GM18951 (cell line): ENCODE results near the gene MAD2L1.
"Not testable (repeated sequence)": the region's sequence is repeated elsewhere in the genome, so short reads cannot be mapped to it uniquely, and the experiment has no call there.

Experiments used
- POLR2A ChIP-seq: IDR thresholded peaks from 4 replicates; pipeline ENCODE4 v1.6.1; 2011; ENCODE audit warnings: mild to moderate bottlenecking; ENCODE audit not compliant: insufficient read length, insufficient read depth; ENCODE audit errors: extremely low read depth
- in situ Hi-C: fragments of 300-500 bp; cut with MboI; formaldehyde crosslinking; loops from one replicate; pipeline ENCODE4 v1.12.0; 2022; ENCODE audit warnings: low sequenced_read_pairs, mixed read lengths, inconsistent platforms; ENCODE audit not compliant: unreplicated experiment

MAD2L1 gene

DNA sequence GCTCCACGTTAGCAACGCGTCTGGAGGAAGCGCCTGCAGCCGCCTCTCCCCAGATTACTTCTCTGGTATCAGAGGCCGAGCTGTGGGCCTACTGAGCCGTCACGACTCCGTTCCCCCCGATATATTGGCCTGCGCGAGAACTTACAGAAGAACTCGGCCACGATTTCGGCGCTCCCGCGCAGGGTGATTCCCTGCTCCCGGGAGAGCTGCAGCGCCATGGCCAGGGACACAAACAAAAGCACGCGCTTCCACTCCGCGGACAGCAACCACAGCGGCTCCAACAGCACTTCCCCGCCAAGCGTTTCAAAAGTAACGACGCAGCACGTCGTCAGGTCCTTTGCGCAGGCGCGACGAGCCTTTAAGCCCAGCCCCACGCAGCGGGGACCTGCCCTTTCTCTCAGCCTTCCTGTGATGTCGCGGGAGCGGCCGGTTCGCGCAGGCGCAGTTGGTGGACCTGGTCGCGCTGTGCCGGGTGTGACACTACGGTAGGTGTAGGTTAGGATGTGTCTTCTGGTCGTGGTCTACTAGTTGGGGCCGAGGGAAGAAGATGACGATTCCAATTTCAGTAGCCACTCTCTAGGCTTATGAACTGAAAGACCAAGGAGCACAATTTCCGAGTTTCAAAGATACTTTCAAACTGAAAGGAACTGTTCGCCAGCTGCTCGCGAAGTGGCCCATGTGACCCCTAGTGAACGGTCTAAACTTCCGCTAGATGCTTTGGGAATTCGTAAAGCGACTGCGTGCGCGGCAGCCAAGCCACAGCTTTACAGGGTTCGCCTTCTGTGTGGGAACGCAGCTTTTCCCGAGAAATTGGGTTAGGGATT, at the start of gene MAD2L1:
MAD2L1 (minus strand) TSS at position 332 of the 824 bp plus-strand sequence; CDS start at position 218, 114 bp downstream.
- in situ Hi-C loops, result no loop called here
- TF ChIP-seq POLR2A, result peak; percentile 91

DNA sequence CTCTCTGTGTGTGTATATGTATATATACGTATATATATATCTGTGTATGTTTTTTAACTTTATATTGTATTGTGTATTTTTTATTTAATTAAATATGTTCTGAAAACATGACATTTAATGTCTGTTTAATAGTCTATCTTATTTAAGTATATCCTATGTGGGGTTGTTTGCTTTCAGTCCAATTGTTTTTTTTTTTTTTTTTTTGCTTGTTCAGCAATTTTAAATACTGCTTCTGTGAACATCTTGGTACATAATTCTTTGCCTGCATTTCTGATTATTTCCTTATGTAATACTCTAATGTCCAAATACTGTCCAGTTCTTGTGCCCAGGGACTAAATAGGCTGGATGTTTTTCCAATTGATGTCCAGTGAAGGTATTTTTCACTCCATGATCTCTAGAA, 45.1 kb upstream of the MAD2L1 start:
- TF ChIP-seq POLR2A, result no peak
- in situ Hi-C loops, result no loop called here

DNA sequence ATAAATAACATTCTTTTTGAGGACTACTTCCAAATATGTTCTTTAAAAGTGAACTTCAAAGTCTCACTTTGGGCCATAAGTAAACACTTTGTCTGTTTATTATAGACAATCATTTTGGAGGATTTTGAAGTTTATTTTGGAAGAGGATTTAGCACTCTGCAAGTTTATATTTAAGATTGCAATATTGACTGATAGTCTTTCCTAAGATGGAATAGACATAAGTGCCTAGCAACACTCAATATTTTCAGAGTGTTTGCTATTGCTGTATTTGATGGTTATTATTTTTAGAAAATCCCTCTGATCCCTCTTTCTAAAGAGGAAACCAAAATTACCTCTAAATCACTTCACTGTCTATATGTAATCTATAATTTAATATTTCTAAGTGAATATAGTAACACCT, 42.8 kb upstream of the MAD2L1 start:
- TF ChIP-seq POLR2A, result no peak
- in situ Hi-C loops, result no loop called here

DNA sequence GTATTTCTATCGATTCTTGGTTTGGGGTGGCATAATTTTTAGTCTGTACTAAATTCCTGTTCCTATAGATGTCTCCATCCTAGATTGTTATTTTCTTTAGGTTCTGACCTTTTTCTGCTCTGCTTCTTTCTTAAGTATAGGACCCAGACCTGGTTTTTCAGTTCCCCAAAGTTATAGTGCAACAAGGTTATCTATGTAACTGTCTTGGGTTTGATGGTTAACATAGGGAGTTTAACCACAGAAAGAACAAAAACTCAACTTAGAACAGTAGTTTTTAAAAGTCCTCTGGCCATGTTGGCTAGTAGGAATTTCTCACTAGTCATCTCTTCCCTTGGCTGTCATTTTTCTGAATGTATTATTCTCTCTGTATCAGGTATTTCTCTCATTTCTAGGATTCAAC, 38.8 kb upstream of the MAD2L1 start:
- no peak for TF ChIP-seq POLR2A
- in situ Hi-C loops, result no loop called here

DNA sequence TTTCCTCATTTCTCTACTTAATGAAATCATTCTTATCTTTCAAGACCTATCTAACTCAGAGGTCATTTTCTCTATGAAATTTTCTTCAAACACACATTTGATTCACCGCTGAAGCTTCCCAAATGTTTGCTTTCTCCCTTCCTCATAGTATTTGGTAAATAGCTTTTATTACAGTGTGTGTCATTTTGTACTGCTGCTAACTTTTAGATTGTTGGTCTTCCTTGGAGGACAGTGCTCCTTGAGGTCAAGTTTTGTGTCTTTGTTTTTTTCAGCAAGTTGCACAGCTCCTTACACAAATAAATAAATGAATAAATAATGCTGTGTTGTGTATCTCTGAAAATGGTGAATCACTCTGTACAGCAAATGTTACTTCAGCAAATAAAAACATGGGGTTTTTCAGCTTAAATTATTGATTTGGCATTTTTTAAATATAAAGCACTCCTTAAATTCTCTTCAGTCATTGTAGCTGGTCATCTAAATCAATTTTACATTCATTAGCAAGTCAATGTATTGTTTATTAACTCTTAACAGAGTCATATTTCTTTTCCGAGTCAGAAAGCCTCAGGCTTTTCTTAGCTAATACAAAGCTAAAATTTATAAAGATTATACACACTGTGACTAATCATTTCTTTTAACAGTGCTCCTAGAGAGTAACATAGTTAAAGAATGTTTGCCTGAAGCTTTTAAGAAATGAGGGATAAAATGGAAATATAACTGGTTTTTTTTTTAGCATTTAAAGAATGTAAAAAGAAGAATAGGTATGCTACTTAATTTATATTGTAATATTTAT, 30.1 kb upstream of the MAD2L1 start:
- in situ Hi-C loops, result no loop called here
- no peak for TF ChIP-seq POLR2A

DNA sequence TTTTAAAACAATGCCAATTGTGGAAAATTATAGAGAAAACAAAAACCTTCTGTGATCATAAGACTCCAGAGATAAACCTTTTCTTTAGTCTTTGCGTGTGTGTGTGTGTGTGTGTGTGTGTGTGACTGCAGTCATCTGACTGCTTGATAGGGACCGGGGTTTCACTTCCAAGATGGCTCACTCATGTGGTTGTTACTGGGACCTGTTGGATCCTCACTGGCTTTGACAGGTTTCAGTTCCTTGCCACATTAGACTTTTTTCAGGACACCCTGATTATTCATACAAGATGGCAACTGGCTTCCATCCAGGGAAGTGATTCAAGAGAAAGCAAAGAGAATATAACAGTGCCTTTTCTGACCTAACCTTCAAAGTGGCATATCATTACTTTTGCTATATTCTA, 21.9 kb upstream of the MAD2L1 start:
- in situ Hi-C loops, result no loop called here

DNA sequence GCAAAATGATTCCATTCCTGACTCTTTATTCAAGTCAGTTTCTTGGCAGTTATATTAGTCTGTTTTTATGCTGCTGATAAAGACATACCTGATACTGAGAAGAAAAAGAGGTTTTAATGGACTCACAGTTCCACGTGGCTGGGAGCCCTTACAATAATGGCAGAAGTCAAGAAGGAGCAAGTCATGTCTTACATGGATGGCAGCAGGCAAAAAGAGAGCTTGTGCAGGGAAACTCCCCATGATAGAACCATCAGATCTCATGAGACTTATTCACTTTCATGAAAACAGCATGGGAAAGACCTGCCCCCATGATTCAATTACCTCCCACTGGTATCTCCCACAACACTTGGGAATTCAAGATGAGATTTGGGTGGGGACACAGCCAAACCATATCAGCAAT, 21.4 kb upstream of the MAD2L1 start:
- in situ Hi-C loops, result not testable (repeated sequence)

More for the DNA sequence above, 21.9 kb upstream of the MAD2L1 start:
- TF ChIP-seq POLR2A, result no peak

DNA sequence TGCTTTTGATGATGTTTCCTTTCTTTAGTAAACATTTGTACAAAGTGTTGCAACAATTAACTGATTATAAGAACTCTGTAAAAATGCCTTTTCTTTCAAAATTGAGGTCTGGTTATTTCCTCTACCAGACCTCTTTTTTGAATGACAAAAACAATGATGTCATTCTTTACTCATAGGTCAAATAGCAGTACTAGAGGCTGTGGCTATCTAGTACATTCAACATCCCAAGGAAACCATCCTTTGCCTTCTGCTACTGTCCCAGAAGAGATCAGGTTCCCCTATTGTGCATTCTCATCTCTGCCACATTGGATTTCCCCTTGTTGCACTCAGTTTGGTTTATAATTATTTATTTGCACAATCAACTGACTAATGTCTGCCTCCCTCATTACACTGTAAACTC, 19.1 kb upstream of the MAD2L1 start:
- in situ Hi-C loops, result no loop called here
- no peak for TF ChIP-seq POLR2A

DNA sequence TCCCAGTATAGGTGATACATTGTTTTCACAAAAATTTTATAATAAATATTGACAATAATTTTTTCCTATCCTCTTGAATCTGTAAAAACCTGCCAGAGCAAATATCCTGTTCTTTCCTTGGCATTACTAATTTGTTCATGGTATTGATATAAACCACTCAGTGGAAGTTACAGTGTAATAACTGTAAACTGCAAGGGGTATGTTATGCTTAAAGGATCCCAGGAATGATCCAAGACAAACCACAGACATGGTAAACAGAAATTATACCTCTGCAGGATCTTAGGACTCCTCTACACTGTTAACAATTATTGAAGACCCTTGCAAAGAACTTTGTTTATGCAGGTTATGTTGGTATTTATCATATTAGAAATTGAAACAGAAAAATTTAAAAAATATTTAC, 17.7 kb upstream of the MAD2L1 start:
- no peak for TF ChIP-seq POLR2A
- in situ Hi-C loops, result no loop called here

DNA sequence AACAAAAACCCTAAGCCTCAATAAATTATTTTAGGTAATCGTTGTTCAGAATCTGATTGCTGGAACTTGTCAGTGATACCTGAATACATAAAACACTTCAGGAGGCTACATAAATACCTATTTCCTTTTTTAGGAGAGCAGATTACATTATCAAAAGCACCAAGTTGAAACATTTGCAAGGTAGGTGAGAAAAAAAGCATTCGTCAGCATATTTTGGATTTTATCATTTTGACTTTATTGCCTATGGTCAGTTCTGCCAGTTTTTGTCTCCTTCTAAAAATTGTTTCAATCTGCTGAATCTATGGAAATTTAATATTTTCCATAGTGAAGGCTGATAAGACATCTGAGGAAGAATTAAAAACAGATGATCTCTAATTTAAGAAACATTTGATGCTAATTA, 16.5 kb upstream of the MAD2L1 start:
- in situ Hi-C loops, result no loop called here
- no peak for TF ChIP-seq POLR2A

DNA sequence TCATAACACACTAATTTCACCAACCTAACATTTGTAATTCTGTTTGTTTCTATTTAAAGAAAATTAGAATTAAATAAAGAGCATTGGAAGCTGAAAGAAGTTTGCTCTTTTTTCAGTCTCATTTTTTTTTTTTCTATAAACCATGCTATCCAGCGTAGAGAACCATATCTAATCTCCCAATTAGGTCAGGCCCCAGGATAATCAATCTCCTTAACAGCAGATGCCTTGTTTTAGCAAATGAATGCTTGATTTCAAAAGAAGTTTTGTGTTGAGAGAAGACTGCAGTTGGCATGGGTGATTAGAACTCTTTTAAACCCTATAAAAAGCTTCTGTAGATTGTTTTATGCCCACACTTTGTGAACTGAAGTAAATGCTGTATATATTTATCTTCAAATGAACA, 15.6 kb upstream of the MAD2L1 start:
- no peak for TF ChIP-seq POLR2A
- in situ Hi-C loops, result no loop called here

DNA sequence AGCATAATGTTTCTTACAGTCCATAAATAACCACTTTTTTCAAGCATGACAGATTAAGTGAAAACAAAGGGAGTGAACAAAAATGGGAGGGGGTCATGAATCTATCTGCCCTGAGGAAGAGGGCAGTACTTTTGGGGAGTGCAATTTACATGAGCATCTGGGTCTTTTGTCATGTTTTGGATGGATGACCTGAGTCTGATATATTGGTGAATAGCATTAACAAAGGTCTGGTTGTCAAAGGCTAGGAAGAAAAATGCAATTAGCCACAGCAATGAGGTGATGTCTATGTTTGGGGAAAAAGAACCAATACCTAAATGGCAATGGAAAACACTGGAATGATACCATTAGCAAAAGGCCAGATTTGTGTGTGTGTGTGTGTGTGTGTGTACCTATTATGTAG, 15.1 kb upstream of the MAD2L1 start:
- in situ Hi-C loops, result no loop called here
- TF ChIP-seq POLR2A, result no peak

DNA sequence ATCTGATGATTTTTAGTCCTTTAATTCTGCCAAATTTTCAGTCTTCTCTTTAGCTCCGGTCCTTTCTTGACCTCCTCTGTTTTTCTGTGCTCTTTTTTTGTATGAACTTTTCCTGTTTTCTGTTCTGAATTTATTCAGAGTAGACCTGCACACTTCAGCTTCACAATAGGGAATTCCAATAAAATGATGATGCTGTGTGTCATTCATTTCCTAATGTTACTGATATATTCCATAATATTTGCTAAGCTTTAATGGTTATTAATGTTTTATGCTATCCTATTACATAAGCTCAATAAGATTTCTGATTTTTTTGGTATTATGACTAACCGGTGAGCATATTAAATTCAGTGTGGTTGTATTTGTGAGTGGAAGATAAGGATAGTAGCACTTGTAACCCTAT, 13.9 kb upstream of the MAD2L1 start:
- in situ Hi-C loops, result no loop called here
- no peak for TF ChIP-seq POLR2A
